LoVo (cell line): Measurements from ENCODE around the gene CAPZA1.

Experiments
- DNase-seq: peaks from one replicate; pipeline ENCODE4 v3.0.0-alpha.2; 2016; ENCODE audit warnings: low spot score

Gene CAPZA1

GRCh38 chr1:112701227-112702066 is 81.8 kb downstream of the CAPZA1 start:
- no peak for DNase-seq

GRCh38 chr1:112702067-112702395 is 82.4 kb downstream of the CAPZA1 start:
- no peak for DNase-seq

DNA sequence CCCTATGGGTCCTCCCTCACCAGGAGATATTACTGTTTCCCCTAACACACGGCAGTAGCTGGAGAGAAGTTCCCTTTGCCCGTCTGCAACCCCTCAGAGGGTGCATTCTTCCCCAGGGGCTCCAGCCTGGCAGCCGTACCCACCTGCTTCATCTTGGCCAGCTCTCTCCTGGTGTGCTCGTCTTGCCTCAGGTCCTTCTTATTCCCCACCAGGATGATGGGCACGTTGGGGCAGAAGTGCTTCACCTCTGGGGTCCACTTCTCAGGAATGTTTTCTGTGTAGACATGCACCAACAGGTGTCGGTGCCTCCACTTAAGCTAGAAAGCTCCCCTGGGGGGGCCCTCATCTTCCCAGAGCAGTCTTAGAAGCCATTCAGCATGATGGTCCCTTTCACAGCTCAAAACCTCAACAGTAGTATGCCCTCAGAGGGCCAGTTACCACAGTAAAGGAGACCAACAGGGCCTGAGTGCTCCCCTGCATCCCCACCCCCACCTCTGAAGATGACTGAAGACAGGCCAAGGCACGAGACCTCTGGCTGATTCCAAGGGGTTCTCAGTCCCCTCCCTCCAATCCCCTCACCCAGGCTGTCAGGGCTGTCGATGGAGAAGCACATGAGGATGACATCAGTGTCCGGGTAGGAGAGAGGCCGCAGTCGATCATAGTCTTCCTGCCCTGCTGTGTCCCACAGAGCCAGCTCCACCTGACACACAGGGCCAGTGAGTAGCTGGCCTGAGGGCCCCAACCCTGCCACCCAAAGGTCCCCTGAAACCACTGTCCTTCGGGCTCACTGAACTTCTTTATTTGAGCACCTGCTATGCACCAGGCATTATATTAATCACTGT is 83.0 kb downstream of the CAPZA1 start:
- DNase-seq = no peak

DNA sequence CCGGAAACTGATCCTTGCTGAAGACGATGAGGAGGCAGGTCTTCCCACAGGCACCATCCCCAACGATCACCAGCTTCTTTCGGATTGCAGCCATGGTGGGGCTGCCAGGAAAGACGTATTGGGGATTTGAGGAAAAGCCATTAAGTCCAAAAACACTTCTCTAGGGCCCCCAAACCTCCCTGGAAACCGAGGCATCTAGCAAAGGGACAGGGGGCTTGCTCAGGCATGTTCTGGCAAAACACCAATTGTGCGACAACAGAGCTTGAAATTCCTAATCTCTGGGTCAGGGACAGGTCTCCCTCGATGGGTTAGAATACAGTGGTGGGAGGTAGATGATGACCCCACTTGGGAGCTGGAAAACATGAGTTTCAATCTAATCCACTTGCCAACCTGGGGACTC is 84.1 kb downstream of the CAPZA1 start:
- no peak for DNase-seq

- no peak for DNase-seq
These were observed 84.8 kb downstream of the CAPZA1 start for GRCh38 chr1:112704391-112704933.

GRCh38 chr1:112704934-112705627 is 85.4 kb downstream of the CAPZA1 start:
- DNase-seq = peak; percentile 86

- peak; percentile 71 for DNase-seq
These were observed 87.0 kb downstream of the CAPZA1 start, which contains the start of gene RHOC for GRCh38 chr1:112706505-112707220. RHOC (minus strand) TSS chr1:112707127; CDS start chr1:112703799, 3,328 bp downstream.

GRCh38 chr1:112707221-112708001 is 87.8 kb downstream of the CAPZA1 start:
- DNase-seq = peak; percentile 88

- DNase-seq = no peak
These were observed 88.4 kb downstream of the CAPZA1 start for GRCh38 chr1:112708002-112708448.

GRCh38 chr1:112708489-112708888 is 88.9 kb downstream of the CAPZA1 start:
- DNase-seq = no peak

DNA sequence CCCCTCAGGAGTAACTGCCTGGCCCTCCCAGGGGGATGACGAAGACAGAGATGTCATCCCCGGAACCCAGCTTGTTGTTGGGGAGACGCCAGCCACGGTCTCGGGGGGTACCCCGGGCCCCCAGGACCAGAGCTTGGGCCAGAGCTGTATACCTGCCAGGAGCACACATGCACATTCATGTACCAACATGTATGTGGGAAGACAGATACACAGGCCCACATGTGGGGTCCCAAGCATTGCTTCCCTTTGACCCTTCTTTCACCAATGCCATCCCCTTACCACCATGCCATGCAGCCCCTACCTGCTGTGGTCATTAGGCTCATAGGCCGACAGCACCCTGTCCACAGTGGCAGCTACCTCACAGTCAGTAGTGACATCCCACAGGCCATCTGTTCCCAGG is 90.5 kb downstream of the CAPZA1 start:
- no peak for DNase-seq

DNA sequence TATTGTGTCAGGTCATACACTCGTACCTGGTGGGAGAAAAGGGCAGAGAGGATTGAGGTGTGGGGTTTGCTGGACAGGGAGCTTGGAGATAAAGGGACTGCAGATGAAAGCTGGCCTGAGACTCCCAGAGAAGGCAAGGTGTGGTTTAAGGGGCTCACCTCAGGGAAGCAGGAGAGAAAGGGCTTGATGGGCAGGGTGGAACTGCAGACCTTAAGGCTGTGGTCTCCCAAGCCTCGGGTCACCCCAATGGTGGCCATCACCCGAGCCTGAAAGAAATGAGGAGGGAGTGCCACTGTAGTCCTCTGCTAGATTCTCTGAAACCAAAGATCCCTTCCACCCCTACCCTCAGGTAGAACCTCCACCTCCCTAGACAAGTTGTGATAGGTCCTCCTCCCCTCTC is 91.0 kb downstream of the CAPZA1 start:
- no peak for DNase-seq

- DNase-seq = no peak
These were observed 91.4 kb downstream of the CAPZA1 start for GRCh38 chr1:112711041-112711440.

GRCh38 chr1:112711670-112712069 is 92.0 kb downstream of the CAPZA1 start:
- no peak for DNase-seq

- DNase-seq = no peak
These were observed 92.6 kb downstream of the CAPZA1 start for GRCh38 chr1:112712191-112712590.

DNA sequence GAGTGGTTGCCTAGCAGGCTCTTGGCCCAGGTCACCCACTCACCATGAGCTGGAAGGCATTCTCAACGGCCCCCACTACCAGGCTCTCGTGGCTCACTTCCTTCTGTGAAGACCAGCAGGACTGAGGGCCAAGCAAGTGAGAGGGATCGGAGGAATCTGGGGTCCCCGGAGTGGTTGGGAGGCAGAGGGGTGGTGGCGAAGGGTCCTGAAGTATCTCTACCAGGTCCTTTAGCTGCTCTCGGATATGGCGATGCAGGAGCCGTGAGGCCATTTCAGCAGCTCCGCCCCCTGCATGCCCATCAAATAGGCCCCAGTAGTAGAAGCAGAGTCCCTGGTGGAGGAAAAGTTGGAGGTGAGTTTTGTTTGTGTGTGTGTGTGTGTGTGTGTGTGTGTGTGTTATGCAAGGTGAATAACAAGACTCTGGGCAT is 93.1 kb downstream of the CAPZA1 start:
- no peak for DNase-seq

DNA sequence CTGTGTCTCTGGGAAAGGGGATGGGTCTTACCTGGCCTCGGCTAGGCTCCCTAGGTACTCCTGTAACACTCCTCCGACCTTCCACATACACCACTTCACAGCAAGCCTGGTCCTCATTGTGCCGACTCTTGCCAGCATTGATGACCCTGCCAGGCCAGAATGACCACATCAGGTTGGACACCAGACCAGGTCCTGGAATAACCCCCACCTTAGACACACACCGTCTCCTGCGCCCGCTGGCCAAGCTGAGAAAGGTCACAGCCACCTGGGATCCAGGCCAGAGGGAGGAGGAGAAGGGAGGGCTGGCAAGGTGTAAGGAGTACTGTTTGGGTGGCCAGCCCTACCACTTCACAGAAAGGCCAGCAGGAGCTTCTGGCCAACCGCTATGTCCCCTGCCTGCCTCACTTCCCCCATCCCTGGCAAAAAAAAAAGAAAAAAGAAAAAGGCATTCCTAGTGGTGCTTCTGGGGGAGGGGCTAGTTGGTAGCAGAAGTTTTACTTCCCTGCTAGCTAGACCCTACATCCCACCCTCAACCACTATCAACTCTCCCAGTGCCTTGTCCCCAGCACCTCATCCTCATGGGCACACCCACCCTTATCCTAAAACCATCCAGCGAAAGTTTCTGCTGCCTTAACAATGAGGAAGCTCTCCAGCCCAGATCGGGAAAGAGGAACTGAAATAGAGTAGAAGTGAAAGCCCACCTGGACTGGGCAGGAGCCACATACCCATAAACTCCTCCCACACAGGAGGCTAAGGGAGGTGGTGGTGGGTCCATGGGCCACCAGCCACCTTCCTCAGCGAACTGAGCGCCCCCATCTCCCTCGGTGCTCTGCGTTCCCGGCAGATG is 94.1 kb downstream of the CAPZA1 start:
- DNase-seq = no peak

- peak; percentile 7 for DNase-seq
These were observed 95.0 kb downstream of the CAPZA1 start for GRCh38 chr1:112714313-112715263.
